Measurements from ENCODE around the gene SLC35F3.

DNA sequence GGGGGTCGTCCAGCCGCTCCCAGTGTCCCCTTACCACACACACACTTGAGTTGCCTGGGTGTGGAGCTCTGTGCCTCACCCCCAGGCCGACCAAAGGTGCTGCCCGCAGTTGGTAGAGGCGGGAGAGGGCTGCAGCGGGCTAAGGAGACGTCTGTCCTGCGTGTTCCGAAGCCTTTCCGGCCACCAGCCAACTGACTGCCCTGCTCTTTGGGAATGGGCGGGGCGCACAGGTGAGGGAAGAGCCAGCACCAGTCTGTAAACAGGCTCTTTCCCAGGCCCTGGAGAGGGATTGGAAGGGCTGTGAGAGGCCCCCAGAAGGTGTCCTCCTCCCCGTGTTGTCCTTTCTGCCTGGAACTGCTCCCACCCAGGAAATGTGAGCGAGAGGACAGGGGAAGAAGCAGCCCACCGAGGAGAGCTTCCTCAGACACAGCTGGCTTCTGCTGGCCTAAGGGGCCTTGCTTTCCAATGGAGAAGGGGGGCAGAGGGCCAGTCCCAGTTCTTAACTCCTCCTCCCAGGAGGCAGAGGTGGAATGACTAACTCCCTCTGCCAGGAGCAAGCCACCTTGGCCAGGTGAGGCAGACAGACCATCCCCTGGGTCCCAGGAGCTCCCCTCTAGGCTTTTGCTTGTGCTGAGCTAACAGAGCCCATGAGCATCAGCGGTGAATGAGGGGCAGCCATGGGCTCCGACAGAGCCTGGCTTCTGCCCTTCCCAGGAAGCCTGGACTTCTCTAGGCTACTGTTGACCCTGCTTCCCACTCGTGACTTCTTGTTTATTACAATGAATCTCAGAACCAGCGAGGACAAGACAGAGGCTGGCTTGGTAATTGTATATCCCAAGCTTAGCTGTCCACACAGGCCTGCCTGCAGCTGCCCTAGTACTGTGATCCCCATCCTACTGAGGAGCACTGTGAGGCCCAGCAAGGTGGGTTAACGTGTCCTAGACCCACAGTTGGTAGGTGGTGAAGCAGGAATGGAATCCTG lies 310.7 kb downstream of the SLC35F3 start:
- TF ChIP-seq, protein P1, sequence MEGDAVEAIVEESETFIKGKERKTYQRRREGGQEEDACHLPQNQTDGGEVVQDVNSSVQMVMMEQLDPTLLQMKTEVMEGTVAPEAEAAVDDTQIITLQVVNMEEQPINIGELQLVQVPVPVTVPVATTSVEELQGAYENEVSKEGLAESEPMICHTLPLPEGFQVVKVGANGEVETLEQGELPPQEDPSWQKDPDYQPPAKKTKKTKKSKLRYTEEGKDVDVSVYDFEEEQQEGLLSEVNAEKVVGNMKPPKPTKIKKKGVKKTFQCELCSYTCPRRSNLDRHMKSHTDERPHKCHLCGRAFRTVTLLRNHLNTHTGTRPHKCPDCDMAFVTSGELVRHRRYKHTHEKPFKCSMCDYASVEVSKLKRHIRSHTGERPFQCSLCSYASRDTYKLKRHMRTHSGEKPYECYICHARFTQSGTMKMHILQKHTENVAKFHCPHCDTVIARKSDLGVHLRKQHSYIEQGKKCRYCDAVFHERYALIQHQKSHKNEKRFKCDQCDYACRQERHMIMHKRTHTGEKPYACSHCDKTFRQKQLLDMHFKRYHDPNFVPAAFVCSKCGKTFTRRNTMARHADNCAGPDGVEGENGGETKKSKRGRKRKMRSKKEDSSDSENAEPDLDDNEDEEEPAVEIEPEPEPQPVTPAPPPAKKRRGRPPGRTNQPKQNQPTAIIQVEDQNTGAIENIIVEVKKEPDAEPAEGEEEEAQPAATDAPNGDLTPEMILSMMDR (IDR thresholded peaks at IDR 0.05), result no peak
- no peak for TF ChIP-seq POLR2A (IDR thresholded peaks at IDR 0.05)
